ENCODE results near the gene SFI1. TPM values are rescaled to one million over a fixed set of nuclear protein-coding genes. Genes with fewer than 3 reads are reported as not detected.
"Not testable (repeated sequence)": the region's sequence is repeated elsewhere in the genome, so short reads cannot be mapped to it uniquely, and the experiment has no call there.

Gene SFI1
- total and polyA plus RNA-seq, 2 of the 8 experiments (the other 6 are each of a cell fraction or from before 2014, with no cell fraction given), result 10.4 to 30.1 TPM

GRCh38 chr22:31659246-31659645 is 162.9 kb downstream of the SFI1 start (continued):
- TF ChIP-seq SIX5 (IDR thresholded peaks at IDR 0.05; ENCODE audit: low read depth, low read length), result no peak
- no peak for TF ChIP-seq KDM4A (IDR thresholded peaks at IDR 0.05; ENCODE audit: low read depth, low read length, severe bottlenecking)
- TF ChIP-seq RFX5 (IDR thresholded peaks at IDR 0.05; ENCODE audit: borderline replicate concordance, low read depth, low read length), result no peak

- not testable (repeated sequence) for H3K14ac ChIP-seq (ENCODE audit: insufficient read length); H4K8ac ChIP-seq (ENCODE audit: extremely low read depth, insufficient read depth, low read length); H3K27me3 ChIP-seq (replicated peaks in 1 of 4; ENCODE audit: control insufficient read depth in 3 of 4, extremely low read depth in 1 of 4, insufficient read depth in 3 of 4, low read length in 3 of 4); H2AK5ac ChIP-seq (ENCODE audit: low read depth, low read length); H2BK5ac ChIP-seq (ENCODE audit: low read depth, low read length); DNase-seq (ENCODE audit: low read depth in 1 of 2, low spot score in 2 of 2); FAIRE-seq; H2AFZ ChIP-seq (ENCODE audit: low read length); H2BK120ac ChIP-seq (replicated peaks; ENCODE audit: low read depth, low read length); H3K56ac ChIP-seq (replicated peaks; ENCODE audit: insufficient read length, low read depth, low read length); H3K4ac ChIP-seq (replicated peaks; ENCODE audit: insufficient read length, low read depth, low read length); H3K4me1 ChIP-seq (replicated peaks in 1 of 4; ENCODE audit: control insufficient read depth in 3 of 4, insufficient read depth in 4 of 4, low read length in 3 of 4); H3K27ac ChIP-seq (ENCODE audit: low read depth, low read length); H3K79me1 ChIP-seq (ENCODE audit: low read depth, low read length); H4K5ac ChIP-seq (ENCODE audit: insufficient read length, low read depth, low read length); H3K9me3 ChIP-seq (ENCODE audit: insufficient read depth in 2 of 2, low read depth in 1 of 2, low read length in 1 of 2); H4K91ac ChIP-seq (replicated peaks; ENCODE audit: insufficient read length, low read length); H3K36me3 ChIP-seq (ENCODE audit: control insufficient read depth in 2 of 4, insufficient read depth in 4 of 4, low read length in 3 of 4); H3K18ac ChIP-seq (ENCODE audit: extremely low read depth, low read length); H2BK12ac ChIP-seq (ENCODE audit: low read depth, low read length); H3K23ac ChIP-seq (ENCODE audit: insufficient read length); H4K20me1 ChIP-seq (replicated peaks in 1 of 2; ENCODE audit: control insufficient read depth in 1 of 2, insufficient read depth in 2 of 2, low read length in 2 of 2); H2BK15ac ChIP-seq (ENCODE audit: low read length); H3K23me2 ChIP-seq (ENCODE audit: low read depth, low read length); H2BK20ac ChIP-seq (ENCODE audit: low read length)
- Histone ChIP-seq H3K9ac (replicated peaks in 1 of 4; ENCODE audit: extremely low read depth in 1 of 4, low read depth in 3 of 4, low read length in 3 of 4) (peak overlapping the region in 1 of 4 experiments; percentile 81; a peak in 1 of 7 replicates), H3K79me2 (ENCODE audit: control insufficient read depth in 1 of 2, insufficient read depth in 2 of 2, low read length in 2 of 2) (peaks cover 23 to 57% of the 10 kb centered on the region in 2 experiments), H3K4me3 (ENCODE audit: extremely low read depth in 1 of 4, insufficient read depth in 2 of 4, low read depth in 3 of 4, low read length in 4 of 4) (peak overlapping the region; percentile 51 to 97 (median 90)), H3K4me2 (ENCODE audit: insufficient read depth in 1 of 2, low read depth in 2 of 2, low read length in 2 of 2) (peak overlapping the region; percentile 68 to 80)
- POLR2A ChIA-PET (ENCODE audit: partially characterized antibody), result interaction anchor here (0.9 to 3.8 kb wide), 6 partner anchors 11 to 92 kb away, joined by 3 to 24 read pairs (median 10); partner anchors contain the start of gene DEPDC5
- CTCF ChIA-PET (ENCODE audit: partially characterized antibody), result interaction anchor here (0.7 to 3.4 kb wide), 3 partner anchors 93 to 310 kb away, joined by 3 to 15 read pairs (median 3); no protein-coding TSS in a partner anchor
- 76% methylated on average over 10 of the region's 10 CpGs; no CpG with 5 or more reads in 1 of the 2 experiments for WGBS, 2 experiments (ENCODE audit: extremely low coverage in 1 of 2, insufficient coverage in 1 of 2, insufficient read length in 1 of 2, insufficient replicate concordance in 2 of 2, low coverage in 1 of 2, low lambda C conversion rate in 2 of 2, missing lambda C conversion rate in 1 of 2)
These were observed 164.6 kb downstream of the SFI1 start for GRCh38 chr22:31660860-31661341.
